ENCODE measurements around the gene CHKA. TPM values are rescaled to one million over a fixed set of nuclear protein-coding genes. Genes with fewer than 3 reads are reported as not detected.

CHKA gene
- total and polyA plus RNA-seq, 4 donors: 8.2 to 19.9 (median 12.1) TPM

GRCh38 chr11:68146704-68147474, 25.7 kb upstream of the CHKA start:
- peak; percentile 30 for ATAC-seq (ENCODE audit: low FRiP score)

GRCh38 chr11:68146010-68146540, 24.9 kb upstream of the CHKA start:
- Histone ChIP-seq H3K27me3 (ENCODE audit: control insufficient read depth in 1 of 2, insufficient read depth in 2 of 2, low read length in 1 of 2) (no peaks in the 10 kb centered on the region), H3K36me3 (ENCODE audit: control insufficient read depth in 1 of 2, insufficient read depth in 2 of 2, low read length in 1 of 2) (no peaks in the 10 kb centered on the region), H3K4me1 (ENCODE audit: control insufficient read depth in 1 of 2, insufficient read depth in 2 of 2, low read length in 2 of 2) (no peaks in the 10 kb centered on the region), H3K4me3 (ENCODE audit: low read length in 2 of 2) (no peak overlapping the region), H3K27ac (ENCODE audit: low read depth in 1 of 2, low read length in 2 of 2) (no peak overlapping the region), H3K9me3 (ENCODE audit: control insufficient read depth, low read length) (no peaks in the 10 kb centered on the region)
- WGBS, 2 donors: 41 to 47% methylated on average over 15 of the region's 15 CpGs
- peak; percentile 70 for ATAC-seq (ENCODE audit: low FRiP score)
- peak; percentile 84 to 90 for DNase-seq
- intact Hi-C loops (cut with DNase I): no loop called here

More at GRCh38 chr11:68146704-68147474, 25.7 kb upstream of the CHKA start:
- H3K27me3 ChIP-seq (ENCODE audit: control insufficient read depth in 1 of 2, insufficient read depth in 2 of 2, low read length in 1 of 2): no peaks in the 10 kb centered on the region
- WGBS, 2 donors: 37 to 38% methylated on average over 13 of the region's 13 CpGs
- no peak overlapping the region for H3K27ac ChIP-seq (ENCODE audit: low read depth in 1 of 2, low read length in 2 of 2)
- no peak overlapping the region for H3K4me3 ChIP-seq (ENCODE audit: low read length in 2 of 2)
- no peaks in the 10 kb centered on the region for H3K9me3 ChIP-seq (ENCODE audit: control insufficient read depth, low read length)
- no peak for DNase-seq
- H3K4me1 ChIP-seq (ENCODE audit: control insufficient read depth in 1 of 2, insufficient read depth in 2 of 2, low read length in 2 of 2): no peaks in the 10 kb centered on the region
- intact Hi-C loops (cut with DNase I): no loop called here
- no peaks in the 10 kb centered on the region for H3K36me3 ChIP-seq (ENCODE audit: control insufficient read depth in 1 of 2, insufficient read depth in 2 of 2, low read length in 1 of 2)

DNA sequence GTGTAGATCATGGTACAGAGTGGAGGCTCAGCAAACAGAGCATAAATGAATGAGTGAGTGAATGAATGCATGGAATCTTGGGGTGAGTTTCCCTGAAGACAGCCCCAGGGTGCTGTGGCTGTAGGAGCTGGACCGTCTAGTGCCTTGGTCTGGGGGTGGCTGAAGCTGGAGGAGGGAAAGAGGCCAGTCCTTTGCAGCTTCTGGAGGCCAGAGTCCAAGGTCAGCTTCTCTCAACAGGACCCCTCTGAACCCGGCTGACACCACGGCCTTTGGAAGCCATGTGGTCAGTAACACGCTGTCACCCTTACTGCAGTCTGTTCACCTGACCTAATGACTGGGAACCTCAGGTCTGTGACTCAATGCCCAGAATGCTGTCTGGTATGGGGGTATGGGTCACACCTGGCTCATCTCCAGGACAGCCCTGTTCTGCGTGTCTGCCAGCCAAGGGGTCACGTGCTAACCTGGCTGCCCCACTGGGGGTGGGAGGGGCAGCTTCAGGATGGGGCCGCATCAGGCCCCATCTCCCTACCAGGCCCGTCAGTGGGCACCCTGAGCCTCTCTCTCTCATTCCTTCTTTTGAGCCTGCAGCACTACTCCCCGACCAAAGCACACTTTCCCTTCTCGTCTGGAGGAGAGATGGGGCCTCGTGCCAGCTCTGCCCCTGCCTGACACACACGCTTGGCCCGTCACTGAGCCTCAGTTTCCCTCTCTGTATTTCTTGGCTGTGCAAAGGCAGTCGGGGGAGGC, 24.1 kb upstream of the CHKA start:
- Histone ChIP-seq H3K36me3 (ENCODE audit: control insufficient read depth in 1 of 2, insufficient read depth in 2 of 2, low read length in 1 of 2) (no peaks in the 10 kb centered on the region), H3K4me3 (ENCODE audit: low read length in 2 of 2) (no peak overlapping the region), H3K27ac (ENCODE audit: low read depth in 1 of 2, low read length in 2 of 2) (no peak overlapping the region), H3K9me3 (ENCODE audit: control insufficient read depth, low read length) (no peaks in the 10 kb centered on the region), H3K4me1 (ENCODE audit: control insufficient read depth in 1 of 2, insufficient read depth in 2 of 2, low read length in 2 of 2) (no peaks in the 10 kb centered on the region), H3K27me3 (ENCODE audit: control insufficient read depth in 1 of 2, insufficient read depth in 2 of 2, low read length in 1 of 2) (no peaks in the 10 kb centered on the region)
- DNase-seq (no peak), ATAC-seq (ENCODE audit: low FRiP score) (no peak)
- intact Hi-C loops (cut with DNase I): no loop called here
- 63 to 65% methylated on average over 14 of the region's 14 CpGs for WGBS, 2 donors

DNA sequence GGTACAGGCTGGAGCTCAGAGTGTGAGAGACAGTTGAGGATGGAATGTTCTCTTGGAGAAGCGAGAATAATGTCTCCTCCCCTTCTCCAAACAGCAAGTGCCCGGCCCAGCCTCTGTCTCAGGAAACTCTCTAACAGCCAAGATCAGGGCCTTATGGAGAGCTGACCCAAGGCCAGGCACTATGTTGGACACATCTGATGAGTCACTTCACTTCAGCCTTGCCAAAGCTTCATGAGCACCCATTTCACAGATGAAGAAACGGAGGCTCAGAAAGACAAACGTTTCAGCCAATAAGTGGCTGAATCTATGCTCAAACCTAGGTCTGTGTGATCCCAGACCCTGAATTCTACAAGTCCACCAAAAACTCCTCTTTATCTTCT, 22.1 kb upstream of the CHKA start:
- WGBS, 2 donors: 84 to 85% methylated on average over 4 of the region's 4 CpGs
- no peak overlapping the region for H3K27ac ChIP-seq (ENCODE audit: low read depth in 1 of 2, low read length in 2 of 2)
- DNase-seq: no peak
- no peaks in the 10 kb centered on the region for H3K27me3 ChIP-seq (ENCODE audit: control insufficient read depth in 1 of 2, insufficient read depth in 2 of 2, low read length in 1 of 2)
- no peak for ATAC-seq (ENCODE audit: low FRiP score)
- no peaks in the 10 kb centered on the region for H3K4me1 ChIP-seq (ENCODE audit: control insufficient read depth in 1 of 2, insufficient read depth in 2 of 2, low read length in 2 of 2)
- no peaks in the 10 kb centered on the region for H3K36me3 ChIP-seq (ENCODE audit: control insufficient read depth in 1 of 2, insufficient read depth in 2 of 2, low read length in 1 of 2)
- intact Hi-C loops (cut with DNase I): no loop called here
- H3K4me3 ChIP-seq (ENCODE audit: low read length in 2 of 2): no peak overlapping the region
- no peaks in the 10 kb centered on the region for H3K9me3 ChIP-seq (ENCODE audit: control insufficient read depth, low read length)

- intact Hi-C loops (cut with DNase I): no loop called here
- WGBS, 2 donors: 90 to 92% methylated on average over 16 of the region's 16 CpGs
Measured at GRCh38 chr11:68142441-68143309, 21.5 kb upstream of the CHKA start.

GRCh38 chr11:68142028-68142412, 20.8 kb upstream of the CHKA start:
- ATAC-seq (ENCODE audit: low FRiP score): no peak

More at GRCh38 chr11:68142441-68143309, 21.5 kb upstream of the CHKA start:
- DNase-seq: peak in 1 of 2 donors; percentile 59
- no peak for ATAC-seq (ENCODE audit: low FRiP score)
- no peak overlapping the region for H3K27ac ChIP-seq (ENCODE audit: low read depth in 1 of 2, low read length in 2 of 2)
- no peaks in the 10 kb centered on the region for H3K4me1 ChIP-seq (ENCODE audit: control insufficient read depth in 1 of 2, insufficient read depth in 2 of 2, low read length in 2 of 2)
- H3K9me3 ChIP-seq (ENCODE audit: control insufficient read depth, low read length): no peaks in the 10 kb centered on the region
- H3K27me3 ChIP-seq (ENCODE audit: control insufficient read depth in 1 of 2, insufficient read depth in 2 of 2, low read length in 1 of 2): no peaks in the 10 kb centered on the region
- H3K4me3 ChIP-seq (ENCODE audit: low read length in 2 of 2): no peak overlapping the region
- H3K36me3 ChIP-seq (ENCODE audit: control insufficient read depth in 1 of 2, insufficient read depth in 2 of 2, low read length in 1 of 2): no peaks in the 10 kb centered on the region

GRCh38 chr11:68141246-68142027, 20.2 kb upstream of the CHKA start:
- H3K9me3 ChIP-seq (ENCODE audit: control insufficient read depth, low read length): no peaks in the 10 kb centered on the region
- H3K4me1 ChIP-seq (ENCODE audit: control insufficient read depth in 1 of 2, insufficient read depth in 2 of 2, low read length in 2 of 2): no peaks in the 10 kb centered on the region
- no peaks in the 10 kb centered on the region for H3K36me3 ChIP-seq (ENCODE audit: control insufficient read depth in 1 of 2, insufficient read depth in 2 of 2, low read length in 1 of 2)
- no peaks in the 10 kb centered on the region for H3K27me3 ChIP-seq (ENCODE audit: control insufficient read depth in 1 of 2, insufficient read depth in 2 of 2, low read length in 1 of 2)
- DNase-seq: peak in 1 of 2 donors; percentile 54
- no peak overlapping the region for H3K27ac ChIP-seq (ENCODE audit: low read depth in 1 of 2, low read length in 2 of 2)
- intact Hi-C loops (cut with DNase I): no loop called here
- WGBS, 2 donors: 80 to 86% methylated on average over 8 of the region's 8 CpGs
- no peak overlapping the region for H3K4me3 ChIP-seq (ENCODE audit: low read length in 2 of 2)
- no peak for ATAC-seq (ENCODE audit: low FRiP score)

More at GRCh38 chr11:68142028-68142412, 20.8 kb upstream of the CHKA start:
- no peak overlapping the region for H3K27ac ChIP-seq (ENCODE audit: low read depth in 1 of 2, low read length in 2 of 2)
- no peaks in the 10 kb centered on the region for H3K27me3 ChIP-seq (ENCODE audit: control insufficient read depth in 1 of 2, insufficient read depth in 2 of 2, low read length in 1 of 2)
- intact Hi-C loops (cut with DNase I): no loop called here
- no peaks in the 10 kb centered on the region for H3K9me3 ChIP-seq (ENCODE audit: control insufficient read depth, low read length)
- H3K36me3 ChIP-seq (ENCODE audit: control insufficient read depth in 1 of 2, insufficient read depth in 2 of 2, low read length in 1 of 2): no peaks in the 10 kb centered on the region
- peak; percentile 59 for DNase-seq
- no peak overlapping the region for H3K4me3 ChIP-seq (ENCODE audit: low read length in 2 of 2)
- H3K4me1 ChIP-seq (ENCODE audit: control insufficient read depth in 1 of 2, insufficient read depth in 2 of 2, low read length in 2 of 2): no peaks in the 10 kb centered on the region
- whole genome bisulfite sequencing, 2 donors: 52 to 60% methylated on average over 13 of the region's 13 CpGs

Measured in aorta (tissue), 5 donors.